H1 (cell line): ENCODE data around the gene IGFBP4.

ENCODE experiments used
- ATF3 ChIP-seq: IDR thresholded peaks from 2 replicates; pipeline ENCODE4 v1.6.1; 2011; ENCODE audit warnings: low read depth, mild to moderate bottlenecking, low read length; ENCODE audit not compliant: insufficient read depth
- CREB1 ChIP-seq: IDR thresholded peaks from 2 replicates; pipeline ENCODE4 v1.6.1; 2012; ENCODE audit warnings: inconsistent platforms
- EP300 ChIP-seq, 2 experiments: IDR thresholded peaks; 1 replicate in 1 of 2; 2 replicates in 1 of 2; pipeline ENCODE4 v1.6.1; 2011 to 2012; ENCODE audit warnings: low read depth in 2 of 2, low read length in 2 of 2, mild to moderate bottlenecking in 2 of 2, borderline replicate concordance in 1 of 2, inconsistent platforms in 1 of 2, moderate library complexity in 1 of 2
- EZH2 ChIP-seq: fragments of 200-600 bp; sonication (generic); IDR thresholded peaks from 2 replicates; pipeline ENCODE4 v1.7.1; 2012; ENCODE audit warnings: low read depth, mild to moderate bottlenecking, moderate library complexity, low read length, inconsistent platforms; ENCODE audit not compliant: severe bottlenecking
- GABPA ChIP-seq: IDR thresholded peaks from 2 replicates; pipeline ENCODE4 v1.6.1; 2011; ENCODE audit warnings: mild to moderate bottlenecking, low read length, moderate library complexity, borderline replicate concordance; ENCODE audit not compliant: insufficient read depth
- MAX ChIP-seq: IDR thresholded peaks from 2 replicates; pipeline ENCODE4 v1.6.1; 2012; ENCODE audit warnings: inconsistent platforms
- POLR2A ChIP-seq, 2 experiments: IDR thresholded peaks; 1 replicate in 1 of 2; 2 replicates in 1 of 2; pipeline ENCODE4 v1.6.1; 2011; ENCODE audit warnings: low read depth in 2 of 2, low read length in 2 of 2, mild to moderate bottlenecking in 2 of 2; ENCODE audit errors: control extremely low read depth in 1 of 2
- POLR2AphosphoS5 ChIP-seq: IDR thresholded peaks from 2 replicates; pipeline ENCODE4 v1.6.1; 2011; ENCODE audit warnings: low read depth, low read length
- RNF2 ChIP-seq: fragments of 200-900, 300-1000 bp; sonication (generic); IDR thresholded peaks from 2 replicates; pipeline ENCODE4 v1.7.1; 2016; ENCODE audit warnings: borderline replicate concordance, low read depth, mild to moderate bottlenecking, antibody characterized with exemption, low read length; ENCODE audit not compliant: poor library complexity, severe bottlenecking; ENCODE audit errors: missing control alignments
- TAF1 ChIP-seq: IDR thresholded peaks from 2 replicates; pipeline ENCODE4 v1.6.1; 2011; ENCODE audit warnings: mild to moderate bottlenecking, low read depth, low read length
- TCF12 ChIP-seq: IDR thresholded peaks from 2 replicates; pipeline ENCODE4 v1.6.1; 2011; ENCODE audit warnings: low read depth, mild to moderate bottlenecking, low read length
- YY1 ChIP-seq: IDR thresholded peaks from 2 replicates; pipeline ENCODE4 v1.6.1; 2011; ENCODE audit warnings: low read depth, mild to moderate bottlenecking, low read length
- ZNF274 ChIP-seq: IDR thresholded peaks from 2 replicates; pipeline ENCODE4 v1.7.0; 2012; ENCODE audit warnings: low read length, borderline replicate concordance; ENCODE audit errors: extremely low read depth
- TF ChIP-seq, protein P1 (sequence below), 3 experiments: IDR thresholded peaks; 1 replicate in 2 of 3; 2 replicates in 1 of 3; pipeline versions ENCODE4 v1.5.1 to v1.6.1; 2011; ENCODE audit warnings: low read length in 3 of 3, mild to moderate bottlenecking in 3 of 3, inconsistent platforms in 2 of 3, low read depth in 1 of 3, moderate library complexity in 1 of 3; ENCODE audit not compliant: insufficient read depth in 1 of 3; ENCODE audit errors: control extremely low read depth in 1 of 3

- TF ChIP-seq, protein P1, sequence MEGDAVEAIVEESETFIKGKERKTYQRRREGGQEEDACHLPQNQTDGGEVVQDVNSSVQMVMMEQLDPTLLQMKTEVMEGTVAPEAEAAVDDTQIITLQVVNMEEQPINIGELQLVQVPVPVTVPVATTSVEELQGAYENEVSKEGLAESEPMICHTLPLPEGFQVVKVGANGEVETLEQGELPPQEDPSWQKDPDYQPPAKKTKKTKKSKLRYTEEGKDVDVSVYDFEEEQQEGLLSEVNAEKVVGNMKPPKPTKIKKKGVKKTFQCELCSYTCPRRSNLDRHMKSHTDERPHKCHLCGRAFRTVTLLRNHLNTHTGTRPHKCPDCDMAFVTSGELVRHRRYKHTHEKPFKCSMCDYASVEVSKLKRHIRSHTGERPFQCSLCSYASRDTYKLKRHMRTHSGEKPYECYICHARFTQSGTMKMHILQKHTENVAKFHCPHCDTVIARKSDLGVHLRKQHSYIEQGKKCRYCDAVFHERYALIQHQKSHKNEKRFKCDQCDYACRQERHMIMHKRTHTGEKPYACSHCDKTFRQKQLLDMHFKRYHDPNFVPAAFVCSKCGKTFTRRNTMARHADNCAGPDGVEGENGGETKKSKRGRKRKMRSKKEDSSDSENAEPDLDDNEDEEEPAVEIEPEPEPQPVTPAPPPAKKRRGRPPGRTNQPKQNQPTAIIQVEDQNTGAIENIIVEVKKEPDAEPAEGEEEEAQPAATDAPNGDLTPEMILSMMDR (IDR thresholded peaks at IDR 0.05; ENCODE audit: control extremely low read depth in 1 of 3, insufficient read depth in 1 of 3, low read depth in 1 of 3, low read length in 3 of 3), result no peak
- TF ChIP-seq EP300 (IDR thresholded peaks at IDR 0.05; ENCODE audit: borderline replicate concordance in 1 of 2, low read depth in 2 of 2, low read length in 2 of 2), result no peak
- no peak for TF ChIP-seq MAX
- no peak for TF ChIP-seq POLR2A (IDR thresholded peaks at IDR 0.05; ENCODE audit: control extremely low read depth in 1 of 2, low read depth in 2 of 2, low read length in 2 of 2)
- TF ChIP-seq CREB1, result no peak
- no peak for TF ChIP-seq YY1
- no peak for TF ChIP-seq EZH2
- no peak for TF ChIP-seq ATF3
- TF ChIP-seq GABPA, result no peak
- no peak for TF ChIP-seq RNF2
- no peak for TF ChIP-seq ZNF274
- TF ChIP-seq TAF1, result no peak
- no peak for TF ChIP-seq TCF12
- no peak for TF ChIP-seq POLR2AphosphoS5
Measured at GRCh38 chr17:40431231-40431602, 12.0 kb upstream of the IGFBP4 start.
